Uterus (tissue), 4 donors: Measurements from ENCODE around the gene ENOX2. TPM values are rescaled to one million over a fixed set of nuclear protein-coding genes. Genes with fewer than 3 reads are reported as not detected.

Experiments used
- DNase-seq, 2 donors: peaks; one replicate each; pipeline ENCODE4 v3.0.0-alpha.2; 2019 to 2020
- H3K27ac ChIP-seq, 2 donors: fragments of 200-600 bp; sonication (generic); 1 replicate in 1 of 2; 2 replicates in 1 of 2; pipeline ENCODE4 v1.5.1; 2016 to 2018
- H3K27me3 ChIP-seq, 2 donors: fragments of 200-600 bp; sonication (generic); one replicate each; pipeline ENCODE4 v1.5.1; 2018 to 2019; ENCODE audit warnings: control low read depth in 1 of 2
- H3K36me3 ChIP-seq, 2 donors: fragments of 200-600 bp; sonication (generic); one replicate each; pipeline ENCODE4 v1.5.1; 2019; ENCODE audit warnings: control low read depth in 1 of 2
- H3K4me1 ChIP-seq, 2 donors: fragments of 200-600 bp; sonication (generic); one replicate each; pipeline ENCODE4 v1.5.1; 2018 to 2019; ENCODE audit warnings: control low read depth in 1 of 2
- H3K4me3 ChIP-seq, 2 donors: fragments of 200-600 bp; sonication (generic); 1 replicate in 1 of 2; 2 replicates in 1 of 2; pipeline ENCODE4 v1.5.1; 2018 to 2019; ENCODE audit warnings: mild to moderate bottlenecking in 1 of 2
- H3K9me3 ChIP-seq, 2 donors: fragments of 200-600 bp; sonication (generic); one replicate each; pipeline ENCODE4 v1.5.1; 2019; ENCODE audit warnings: control low read depth in 1 of 2
- POLR2A ChIP-seq, 2 donors: fragments of 450-650 bp; IDR thresholded peaks; one replicate each; pipeline ENCODE4 v1.6.1; 2016; ENCODE audit warnings: antibody characterized with exemption in 2 of 2, mild to moderate bottlenecking in 1 of 2, moderate library complexity in 1 of 2
- intact Hi-C: fragments of 100-400 bp; cut with DNase I; formaldehyde crosslinking; loops from one replicate; pipeline ENCODE4 v1.15.1; 2023; ENCODE audit warnings: low total_unique reads
- total RNA-seq, 4 donors: library from RNA; depleted of rRNA in 3 of 4; stranded (reverse); fragments of >200 nt in 3 of 4; gene quantifications; one replicate each; pipeline versions ENCODE4 v1.1.0 to v1.2.4, GENCODE V29; 2014 to 2023
- TF ChIP-seq, protein P1 (sequence below), 4 experiments: fragments of 200-600 bp in 2 of 4; fragments of 450-650 bp in 2 of 4; sonication (generic) in 2 of 4; IDR thresholded peaks; one replicate each; pipeline ENCODE4 v1.5.1; 2016 to 2019; ENCODE audit warnings: antibody characterized with exemption in 4 of 4, mild to moderate bottlenecking in 2 of 4, moderate library complexity in 1 of 4
- donor health status: DM: yes; HTN: yes; CAD: no.

ENOX2 gene
- total RNA-seq, 4 donors from 2014 or later: 8.2 to 19.5 (median 14.8) TPM

DNA sequence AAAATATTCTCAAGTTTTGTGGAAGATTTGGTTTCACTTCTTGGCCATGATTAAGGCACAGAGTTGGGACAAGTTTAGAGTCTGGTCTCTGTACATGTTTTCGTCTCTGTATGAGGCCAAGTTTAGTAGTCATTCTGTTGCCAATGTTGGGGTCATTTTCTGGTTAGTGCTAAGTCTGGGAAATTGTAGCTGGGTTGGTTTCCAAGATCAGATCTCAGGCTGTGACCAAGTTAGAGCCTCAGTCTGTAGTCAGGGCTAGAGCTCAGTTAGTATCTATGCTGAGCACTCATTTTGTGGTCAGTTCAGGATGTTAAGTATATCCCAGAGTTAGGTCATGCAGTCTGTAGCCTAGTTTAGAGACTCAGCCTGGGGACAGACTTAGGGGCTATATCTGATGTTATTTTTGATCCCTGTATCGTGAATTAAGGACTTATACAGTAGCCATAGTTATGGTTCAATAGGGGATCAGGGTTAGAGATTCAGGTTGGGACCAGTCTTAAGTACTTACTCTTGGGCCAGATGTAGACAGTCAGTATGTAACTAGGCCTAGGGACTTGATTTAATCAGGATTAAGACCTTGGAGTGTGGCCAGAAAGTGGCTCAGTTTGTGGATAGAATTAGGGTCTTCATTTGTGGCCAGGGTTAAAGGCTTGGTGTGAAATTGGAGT, 6.6 kb upstream of the ENOX2 start:
- no peak overlapping the region for H3K4me3 ChIP-seq
- intact Hi-C loops: no loop called here
- H3K9me3 ChIP-seq: no peaks in the 10 kb centered on the region
- TF ChIP-seq, protein P1, sequence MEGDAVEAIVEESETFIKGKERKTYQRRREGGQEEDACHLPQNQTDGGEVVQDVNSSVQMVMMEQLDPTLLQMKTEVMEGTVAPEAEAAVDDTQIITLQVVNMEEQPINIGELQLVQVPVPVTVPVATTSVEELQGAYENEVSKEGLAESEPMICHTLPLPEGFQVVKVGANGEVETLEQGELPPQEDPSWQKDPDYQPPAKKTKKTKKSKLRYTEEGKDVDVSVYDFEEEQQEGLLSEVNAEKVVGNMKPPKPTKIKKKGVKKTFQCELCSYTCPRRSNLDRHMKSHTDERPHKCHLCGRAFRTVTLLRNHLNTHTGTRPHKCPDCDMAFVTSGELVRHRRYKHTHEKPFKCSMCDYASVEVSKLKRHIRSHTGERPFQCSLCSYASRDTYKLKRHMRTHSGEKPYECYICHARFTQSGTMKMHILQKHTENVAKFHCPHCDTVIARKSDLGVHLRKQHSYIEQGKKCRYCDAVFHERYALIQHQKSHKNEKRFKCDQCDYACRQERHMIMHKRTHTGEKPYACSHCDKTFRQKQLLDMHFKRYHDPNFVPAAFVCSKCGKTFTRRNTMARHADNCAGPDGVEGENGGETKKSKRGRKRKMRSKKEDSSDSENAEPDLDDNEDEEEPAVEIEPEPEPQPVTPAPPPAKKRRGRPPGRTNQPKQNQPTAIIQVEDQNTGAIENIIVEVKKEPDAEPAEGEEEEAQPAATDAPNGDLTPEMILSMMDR (IDR thresholded peaks at IDR 0.05): no peak
- no peak for TF ChIP-seq POLR2A (IDR thresholded peaks at IDR 0.05)
- DNase-seq: no peak
- H3K27ac ChIP-seq: no peak overlapping the region
- no peaks in the 10 kb centered on the region for H3K36me3 ChIP-seq
- no peaks in the 10 kb centered on the region for H3K4me1 ChIP-seq
- H3K27me3 ChIP-seq: no peaks in the 10 kb centered on the region

DNA sequence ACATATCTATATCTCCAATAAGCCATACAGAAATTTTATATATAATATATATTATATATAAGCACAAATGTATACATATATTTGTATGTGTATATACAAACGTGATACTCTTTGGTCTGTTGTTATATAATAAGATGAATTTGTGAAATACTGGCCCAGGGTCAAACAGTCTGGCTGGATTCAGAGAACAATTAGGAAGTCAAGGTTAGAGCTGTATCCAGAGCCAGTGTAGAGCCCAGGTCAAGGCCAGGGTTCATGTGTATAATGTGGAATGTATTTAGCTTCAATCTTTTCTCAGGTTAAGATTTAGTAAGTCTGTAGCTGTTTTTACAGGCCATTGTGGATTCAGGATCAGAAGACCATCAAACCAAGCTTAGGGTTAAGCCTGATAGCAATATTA, 3.8 kb upstream of the ENOX2 start:
- Histone ChIP-seq H3K9me3 (no peaks in the 10 kb centered on the region), H3K4me3 (no peak overlapping the region), H3K27ac (no peak overlapping the region), H3K36me3 (no peaks in the 10 kb centered on the region), H3K4me1 (no peaks in the 10 kb centered on the region), H3K27me3 (no peaks in the 10 kb centered on the region)
- intact Hi-C loops: no loop called here
- no peak for DNase-seq
- TF ChIP-seq POLR2A (IDR thresholded peaks at IDR 0.05): no peak
- TF ChIP-seq, protein P1 (IDR thresholded peaks at IDR 0.05): no peak

DNA sequence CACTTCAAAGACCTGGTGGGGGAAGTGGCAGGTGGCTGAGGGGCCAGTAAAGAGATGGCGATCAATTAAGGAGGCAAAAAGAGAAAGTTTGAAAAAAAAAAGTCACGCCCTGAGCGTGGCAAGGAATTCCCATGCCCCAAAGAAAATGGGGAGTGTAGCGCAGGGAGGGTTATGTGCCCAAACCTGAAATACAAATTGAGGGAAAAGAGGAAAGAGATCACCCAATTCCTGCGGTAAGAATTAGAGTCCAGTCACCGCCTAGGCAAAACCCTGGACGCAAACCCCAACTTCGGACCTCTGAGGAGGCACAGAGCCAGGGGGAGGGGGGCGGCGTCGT, 595 bp downstream of the ENOX2 start:
- H3K9me3 ChIP-seq: no peaks in the 10 kb centered on the region
- TF ChIP-seq POLR2A (IDR thresholded peaks at IDR 0.05): no peak
- TF ChIP-seq, protein P1 (IDR thresholded peaks at IDR 0.05): no peak
- intact Hi-C loops: no loop called here
- H3K27me3 ChIP-seq: no peaks in the 10 kb centered on the region
- H3K4me1 ChIP-seq: no peaks in the 10 kb centered on the region
- no peaks in the 10 kb centered on the region for H3K36me3 ChIP-seq
- H3K27ac ChIP-seq: peak overlapping the region; percentile 83 to 86
- DNase-seq: no peak
- H3K4me3 ChIP-seq: peak overlapping the region; percentile 64 to 71

DNA sequence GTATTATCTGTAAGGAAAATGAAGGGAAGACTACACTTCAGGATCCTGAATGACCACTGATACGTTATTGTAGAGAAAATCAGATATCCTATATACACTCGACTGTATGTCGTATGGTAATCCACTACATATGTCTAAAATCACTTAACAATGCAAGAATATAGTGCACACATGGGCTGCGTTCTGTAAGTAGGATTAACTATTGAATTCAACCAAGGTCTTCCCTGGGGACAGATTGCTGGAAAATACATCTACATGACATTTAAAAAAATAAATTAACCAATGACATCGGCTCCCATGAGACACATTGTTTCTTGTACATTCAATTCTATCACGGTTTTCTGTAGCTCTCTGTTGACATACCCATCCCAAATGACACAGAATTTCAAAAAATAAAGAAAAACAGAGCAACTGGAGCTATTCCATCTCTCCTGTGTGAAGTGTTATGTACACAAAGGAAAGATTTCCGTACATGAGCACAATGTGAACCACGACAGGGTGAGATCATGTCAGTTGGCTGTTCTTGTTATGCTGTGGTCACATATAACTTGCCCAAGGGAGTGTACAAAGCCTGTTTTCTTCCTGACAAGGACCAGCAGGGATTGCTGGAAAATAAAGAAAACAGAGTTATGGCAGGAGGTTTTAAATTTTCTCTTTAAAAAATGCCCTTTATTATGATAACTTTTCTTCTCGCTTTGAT, 6.1 kb downstream of the ENOX2 start:
- TF ChIP-seq POLR2A (IDR thresholded peaks at IDR 0.05): no peak
- TF ChIP-seq, protein P1 (IDR thresholded peaks at IDR 0.05): no peak
- no peak for DNase-seq
- peak overlapping the region; percentile 47 to 68 for H3K27ac ChIP-seq

DNA sequence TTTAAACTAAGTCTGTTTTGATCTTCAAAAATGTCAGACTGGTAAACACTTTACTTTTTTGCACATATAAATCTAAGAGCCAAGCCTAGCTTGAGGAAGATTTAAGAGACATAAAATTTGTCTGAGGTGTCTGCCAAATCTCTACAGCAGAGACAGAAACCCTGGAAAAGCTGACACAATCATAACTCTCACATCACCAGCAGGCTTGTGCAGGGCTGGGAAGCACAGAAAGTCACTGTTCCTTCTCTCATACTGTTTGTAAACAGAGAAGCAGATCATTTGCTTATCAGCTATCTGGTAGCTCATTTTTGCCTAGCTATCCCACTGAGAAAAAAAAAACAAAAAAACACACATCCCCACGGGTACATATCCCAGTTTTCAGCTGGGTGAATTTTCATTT, 7.0 kb downstream of the ENOX2 start:
- Histone ChIP-seq H3K36me3 (no peaks in the 10 kb centered on the region), H3K4me1 (no peaks in the 10 kb centered on the region), H3K27me3 (no peaks in the 10 kb centered on the region), H3K4me3 (no peak overlapping the region), H3K9me3 (no peaks in the 10 kb centered on the region), H3K27ac (peak overlapping the region; percentile 47 to 68)
- peak in 1 of 2 donors; percentile 18 for DNase-seq
- TF ChIP-seq, protein P1 (IDR thresholded peaks at IDR 0.05): no peak
- no peak for TF ChIP-seq POLR2A (IDR thresholded peaks at IDR 0.05)
- intact Hi-C loops: no loop called here

More for the DNA sequence above, 6.1 kb downstream of the ENOX2 start:
- Histone ChIP-seq H3K4me1 (no peaks in the 10 kb centered on the region), H3K4me3 (no peak overlapping the region), H3K27me3 (no peaks in the 10 kb centered on the region), H3K36me3 (no peaks in the 10 kb centered on the region), H3K9me3 (no peaks in the 10 kb centered on the region)
- intact Hi-C loops: no loop called here
